VCaP (cell line): Measurements from ENCODE around the gene DRD4.

ENCODE experiments used
- H3K27ac ChIP-seq: fragments of 450-650 bp; 2 replicates; pipeline ENCODE4 v1.5.1; 2017
- CTCF ChIP-seq: fragments of 450-650 bp; conservative IDR thresholded peaks from 2 replicates; pipeline ENCODE4 v1.5.1; 2017; ENCODE audit warnings: mild to moderate bottlenecking, moderate library complexity

Gene DRD4

GRCh38 chr11:653837-654236 lies 16.8 kb downstream of the DRD4 start:
- peak overlapping the region; percentile 73 for H3K27ac ChIP-seq
- no peak for TF ChIP-seq CTCF

- peak overlapping the region; percentile 73 for H3K27ac ChIP-seq
Measured at GRCh38 chr11:654444-654843, 17.4 kb downstream of the DRD4 start.

GRCh38 chr11:655036-655726 lies 18.1 kb downstream of the DRD4 start:
- TF ChIP-seq CTCF, result no peak

GRCh38 chr11:656426-656825 lies 19.4 kb downstream of the DRD4 start:
- H3K27ac ChIP-seq, result peak overlapping the region; percentile 73
- TF ChIP-seq CTCF, result no peak

More at GRCh38 chr11:655036-655726, 18.1 kb downstream of the DRD4 start:
- H3K27ac ChIP-seq, result peak overlapping the region; percentile 73

GRCh38 chr11:656866-657265 lies 19.8 kb downstream of the DRD4 start:
- H3K27ac ChIP-seq, result peak overlapping the region; percentile 73; the same call in 1 of the 2 replicates
- TF ChIP-seq CTCF, result no peak

GRCh38 chr11:657691-658126 lies 20.6 kb downstream of the DRD4 start:
- TF ChIP-seq CTCF, result no peak
- H3K27ac ChIP-seq, result peak overlapping the region; percentile 73; the same call in 1 of the 2 replicates

- H3K27ac ChIP-seq, result no peak overlapping the region
- no peak for TF ChIP-seq CTCF
Measured at GRCh38 chr11:659532-660085, 22.5 kb downstream of the DRD4 start.

GRCh38 chr11:660281-660680 lies 23.2 kb downstream of the DRD4 start:
- TF ChIP-seq CTCF, result no peak
- H3K27ac ChIP-seq, result no peak overlapping the region
